Mesodermal cell (in vitro differentiated cells): ENCODE results near the gene TMEM176A.

Source experiments
- H3K27ac ChIP-seq: 2 replicates; pipeline ENCODE4 v1.7.0; 2013; ENCODE audit warnings: mild to moderate bottlenecking, low read depth, low read length, moderate library complexity; ENCODE audit not compliant: severe bottlenecking
- H3K36me3 ChIP-seq: 2 replicates; pipeline ENCODE4 v1.7.1; 2013; ENCODE audit warnings: mild to moderate bottlenecking, low read length, moderate library complexity; ENCODE audit not compliant: control insufficient read depth, insufficient read depth
- H3K4me1 ChIP-seq: one replicate; pipeline ENCODE4 v1.7.1; 2013; ENCODE audit warnings: mild to moderate bottlenecking, low read length; ENCODE audit not compliant: insufficient read depth, control insufficient read depth, poor library complexity, severe bottlenecking
- H3K4me3 ChIP-seq: 2 replicates; pipeline ENCODE4 v1.7.0; 2013; ENCODE audit warnings: low read length, control low read depth, mild to moderate bottlenecking; ENCODE audit not compliant: insufficient read depth, poor library complexity, severe bottlenecking; ENCODE audit errors: extremely low read depth
- H3K9me3 ChIP-seq: 2 replicates; pipeline ENCODE4 v1.7.1; 2013; ENCODE audit warnings: mild to moderate bottlenecking, low read length, moderate library complexity; ENCODE audit not compliant: control insufficient read depth
- WGBS, 2 experiments: methylation state at CpG; one replicate each; pipeline ENCODE4 v1.1.5; 2013; ENCODE audit warnings: missing lambda C conversion rate in 2 of 2; ENCODE audit not compliant: insufficient coverage in 2 of 2; 5-methylcytosine and 5-hydroxymethylcytosine counted together

Gene TMEM176A

GRCh38 chr7:150823043-150823442 lies 22.5 kb downstream of the TMEM176A start:
- Histone ChIP-seq H3K36me3 (no peaks in the 10 kb centered on the region), H3K27ac (no peak overlapping the region), H3K9me3 (no peaks in the 10 kb centered on the region), H3K4me1 (no peaks in the 10 kb centered on the region), H3K4me3 (no peak overlapping the region)
- WGBS, 2 experiments: 93 to 94% methylated on average over 4 to 5 of the region's 8 CpGs

GRCh38 chr7:150823484-150824126 lies 23.0 kb downstream of the TMEM176A start:
- H3K9me3 ChIP-seq: peaks cover 3% of the 10 kb centered on the region

DNA sequence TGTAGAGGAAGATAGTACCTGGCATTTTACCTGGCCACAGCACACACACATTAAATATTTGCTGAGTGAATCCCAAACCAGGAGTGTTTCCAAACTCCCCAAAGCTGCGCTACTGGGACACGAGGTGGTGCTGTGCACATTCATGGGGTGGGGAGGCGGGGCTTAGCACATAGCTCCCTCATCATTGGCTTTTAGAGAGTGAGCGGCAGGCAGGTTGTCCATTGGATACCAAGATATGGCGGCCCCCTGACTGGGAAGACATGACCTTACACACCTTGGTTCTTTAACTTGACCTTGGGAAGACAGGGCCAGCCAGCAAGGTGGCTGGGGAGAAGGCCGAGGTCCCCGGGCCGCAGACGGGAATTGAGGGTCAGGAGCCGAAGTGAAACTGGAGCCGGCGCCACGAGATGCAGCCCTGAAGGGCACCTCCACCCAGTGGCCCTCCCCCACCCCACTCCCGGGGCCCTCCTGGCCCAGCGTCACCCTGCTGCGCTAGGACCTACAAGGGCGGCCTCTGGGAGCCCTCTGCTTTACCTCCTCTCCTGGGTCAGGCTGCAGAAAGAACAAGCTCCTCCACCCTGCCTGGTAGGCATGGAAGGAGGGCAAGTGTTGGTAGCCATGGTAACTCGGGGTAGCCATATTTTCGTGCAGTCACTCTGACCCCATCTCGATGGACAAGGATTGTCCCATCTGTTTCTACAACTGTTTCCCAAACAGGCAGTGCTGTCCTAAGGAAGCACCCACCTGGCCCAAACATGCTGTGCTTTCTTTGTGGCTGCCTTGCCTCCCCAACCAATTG lies 24.0 kb downstream of the TMEM176A start:
- no peak overlapping the region for H3K27ac ChIP-seq
- H3K4me3 ChIP-seq: no peak overlapping the region
- no peaks in the 10 kb centered on the region for H3K36me3 ChIP-seq
- no peaks in the 10 kb centered on the region for H3K4me1 ChIP-seq
- peaks cover 4% of the 10 kb centered on the region for H3K9me3 ChIP-seq
- 93 to 94% methylated on average over 12 to 16 of the region's 20 CpGs for WGBS, 2 experiments

More at GRCh38 chr7:150823484-150824126, 23.0 kb downstream of the TMEM176A start:
- H3K36me3 ChIP-seq: no peaks in the 10 kb centered on the region
- 94 to 95% methylated on average over 10 of the region's 10 CpGs for WGBS, 2 experiments
- H3K27ac ChIP-seq: no peak overlapping the region
- no peak overlapping the region for H3K4me3 ChIP-seq
- no peaks in the 10 kb centered on the region for H3K4me1 ChIP-seq

- Histone ChIP-seq H3K36me3 (no peaks in the 10 kb centered on the region), H3K27ac (no peak overlapping the region), H3K9me3 (peaks cover 4% of the 10 kb centered on the region), H3K4me1 (no peaks in the 10 kb centered on the region), H3K4me3 (no peak overlapping the region)
- 84 to 90% methylated on average over 4 to 6 of the region's 6 CpGs for WGBS, 2 experiments
Observed at GRCh38 chr7:150826061-150826849, 25.7 kb downstream of the TMEM176A start.

DNA sequence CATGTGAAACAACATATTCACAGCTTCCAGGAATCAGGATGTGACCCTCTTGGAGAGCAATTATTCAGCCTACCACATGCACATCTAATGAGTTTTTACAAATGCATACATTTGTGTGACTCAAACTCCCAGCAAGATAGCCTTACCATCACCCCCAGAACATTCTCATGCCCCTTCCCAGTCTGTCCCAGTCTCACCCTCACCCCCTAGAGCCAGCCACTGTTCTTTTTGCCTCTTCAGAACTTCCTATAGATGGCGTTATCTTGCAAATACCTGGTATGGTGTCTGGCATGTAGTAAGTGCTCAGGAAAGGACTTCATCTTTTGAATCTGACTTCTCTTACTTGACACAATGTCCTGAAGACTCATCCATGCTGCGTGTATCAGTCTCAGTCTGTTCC lies 27.8 kb downstream of the TMEM176A start:
- H3K27ac ChIP-seq: no peak overlapping the region
- whole genome bisulfite sequencing, 2 experiments: 63 to 92% methylated on average over 1 of the region's 2 CpGs
- H3K4me1 ChIP-seq: no peaks in the 10 kb centered on the region

DNA sequence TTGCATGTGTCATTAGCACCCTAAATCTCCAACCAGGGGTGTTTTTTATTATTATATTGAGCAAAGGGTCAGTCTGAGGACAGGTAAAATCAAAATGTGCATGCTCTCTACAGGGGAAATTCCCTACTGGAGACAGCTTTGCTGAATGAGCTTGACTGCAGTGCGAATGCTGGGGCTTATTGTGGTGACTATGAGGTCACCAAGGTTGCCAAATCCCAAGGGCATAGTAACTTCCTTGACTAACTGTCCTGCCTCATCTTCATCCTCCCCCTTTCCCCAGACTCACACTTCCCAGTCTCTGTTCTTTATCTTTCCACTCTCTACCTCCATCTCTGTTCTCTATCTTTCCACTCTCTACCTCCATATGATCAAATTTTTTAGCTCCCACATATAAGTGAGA lies 28.9 kb downstream of the TMEM176A start:
- 80 to 100% methylated on average over 1 of the region's 1 CpG for WGBS, 2 experiments
- H3K4me3 ChIP-seq: no peak overlapping the region
- H3K4me1 ChIP-seq: no peaks in the 10 kb centered on the region
- peaks cover 4% of the 10 kb centered on the region for H3K9me3 ChIP-seq
- H3K36me3 ChIP-seq: no peaks in the 10 kb centered on the region
- no peak overlapping the region for H3K27ac ChIP-seq

More for the DNA sequence above, 27.8 kb downstream of the TMEM176A start:
- peaks cover 4% of the 10 kb centered on the region for H3K9me3 ChIP-seq
- no peaks in the 10 kb centered on the region for H3K36me3 ChIP-seq
- H3K4me3 ChIP-seq: no peak overlapping the region

DNA sequence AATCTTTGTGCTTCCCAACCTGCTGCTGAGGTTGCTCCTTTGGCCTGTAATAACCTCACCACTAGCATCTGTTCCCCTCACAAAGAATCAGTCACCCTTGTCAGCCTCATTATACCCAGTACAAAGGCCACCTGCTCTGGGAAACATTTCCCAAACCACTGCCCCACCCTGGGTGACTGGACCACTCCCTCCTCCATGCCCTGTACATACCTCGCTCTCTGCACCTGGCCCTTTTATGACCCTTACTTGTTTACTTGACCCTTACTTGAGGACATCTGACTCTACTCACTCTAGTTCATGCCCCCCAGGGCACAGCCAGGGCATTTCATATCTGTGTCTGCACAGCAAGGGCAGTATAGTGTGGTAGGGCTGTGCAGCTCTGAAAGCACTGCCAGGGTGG lies 30.4 kb downstream of the TMEM176A start:
- Histone ChIP-seq H3K4me1 (no peaks in the 10 kb centered on the region), H3K4me3 (no peak overlapping the region), H3K9me3 (peaks cover 4% of the 10 kb centered on the region), H3K27ac (no peak overlapping the region), H3K36me3 (no peaks in the 10 kb centered on the region)
- 33% methylated on average over 1 of the region's 1 CpG for WGBS, 2 experiments

- no peaks in the 10 kb centered on the region for H3K4me1 ChIP-seq
- no peak overlapping the region for H3K4me3 ChIP-seq
- peaks cover 4% of the 10 kb centered on the region for H3K9me3 ChIP-seq
- no peak overlapping the region for H3K27ac ChIP-seq
- no peaks in the 10 kb centered on the region for H3K36me3 ChIP-seq
- WGBS, 2 experiments: 60% methylated on average over 1 of the region's 1 CpG; no CpG with 5 or more reads in 1 of the 2 experiments
Observed at GRCh38 chr7:150831851-150832250, 31.3 kb downstream of the TMEM176A start.

DNA sequence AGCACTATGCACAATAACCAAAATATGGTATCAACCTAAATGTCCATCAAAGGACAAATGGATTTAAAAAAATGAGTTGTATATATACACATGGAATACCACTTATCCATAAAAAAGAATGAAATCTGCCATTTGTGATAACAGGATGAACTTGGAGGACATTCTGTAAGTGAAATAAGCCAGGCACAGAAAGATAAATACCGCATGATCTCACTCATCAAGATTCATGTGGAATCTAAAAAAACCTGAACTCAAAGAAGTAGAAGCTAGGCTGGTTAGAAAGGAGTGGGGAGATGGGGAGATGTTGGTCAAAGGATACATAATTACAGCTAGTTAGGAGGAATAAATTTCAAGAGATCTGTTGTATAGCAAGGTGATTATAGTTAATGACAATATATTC lies 34.5 kb downstream of the TMEM176A start:
- H3K4me3 ChIP-seq: no peak overlapping the region
- H3K27ac ChIP-seq: no peak overlapping the region
- no peaks in the 10 kb centered on the region for H3K36me3 ChIP-seq
- H3K9me3 ChIP-seq: no peaks in the 10 kb centered on the region
- 100% methylated on average over 1 of the region's 1 CpG; no CpG with 5 or more reads in 1 of the 2 experiments for WGBS, 2 experiments
- H3K4me1 ChIP-seq: no peaks in the 10 kb centered on the region

GRCh38 chr7:150835702-150836280 lies 35.2 kb downstream of the TMEM176A start:
- 74 to 91% methylated on average over 3 to 6 of the region's 6 CpGs for WGBS, 2 experiments
- Histone ChIP-seq H3K4me1 (no peaks in the 10 kb centered on the region), H3K36me3 (no peaks in the 10 kb centered on the region), H3K4me3 (no peak overlapping the region), H3K9me3 (no peaks in the 10 kb centered on the region), H3K27ac (no peak overlapping the region)
